OCI-M2 (cell line): ENCODE results near the gene RAP1GDS1.
"Not testable (repeated sequence)": the region's sequence is repeated elsewhere in the genome, so short reads cannot be mapped to it uniquely, and the experiment has no call there.

ENCODE experiments used
- DNase-seq: peaks from one replicate; lab custom pipeline; 2025; ENCODE audit not compliant: unreplicated experiment; lab: John Stamatoyannopoulos, UW

Gene RAP1GDS1

DNA sequence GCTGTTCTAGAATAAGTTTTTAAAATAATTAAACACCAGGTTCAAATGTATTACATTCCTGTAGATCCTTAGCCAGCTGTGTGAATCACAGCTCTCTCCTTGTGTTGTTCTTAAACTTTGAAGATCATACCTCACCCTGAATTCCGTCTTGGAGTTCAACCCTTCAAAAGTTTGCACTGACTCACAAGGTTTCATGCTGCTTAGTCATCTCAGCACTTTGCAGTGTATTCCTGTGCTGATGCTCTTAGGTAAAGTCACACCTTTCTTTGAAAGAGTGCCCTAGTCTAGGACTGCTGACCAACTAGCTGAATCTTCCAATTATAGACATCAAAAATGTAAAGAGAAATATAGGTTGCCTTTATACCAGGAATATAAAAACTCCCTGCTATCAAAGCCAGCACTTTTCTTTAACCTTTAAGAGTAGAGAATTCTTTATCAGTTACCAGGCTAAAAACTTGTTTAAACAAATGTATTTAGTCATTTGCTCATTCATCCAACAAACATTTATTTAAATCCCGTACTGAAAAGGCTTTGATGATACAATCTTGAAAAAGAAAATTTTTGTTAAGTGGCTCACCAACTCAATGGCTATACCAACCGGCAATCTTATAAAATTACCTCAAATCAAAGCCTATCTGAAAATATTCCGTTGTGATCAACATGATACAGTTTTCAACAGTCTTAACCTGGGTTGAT lies 169.7 kb downstream of the RAP1GDS1 start:
- no peak for DNase-seq

DNA sequence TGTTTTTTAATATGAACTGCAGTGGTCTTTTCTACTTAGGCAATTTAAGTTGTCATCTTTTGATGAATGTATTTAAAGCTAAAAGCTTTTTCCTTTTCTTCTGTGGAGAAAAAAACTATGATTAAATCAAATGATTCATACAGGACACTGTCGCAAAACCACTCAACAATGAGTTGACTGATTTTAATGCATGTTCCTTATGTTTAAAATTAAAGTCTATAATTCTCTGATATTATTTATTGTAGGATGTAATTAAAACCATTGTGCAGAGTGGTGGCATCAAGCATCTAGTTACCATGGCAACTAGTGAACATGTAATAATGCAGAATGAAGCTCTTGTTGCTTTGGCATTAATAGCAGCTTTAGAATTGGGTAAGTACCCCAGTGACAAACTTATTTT lies 172.5 kb downstream of the RAP1GDS1 start:
- no peak for DNase-seq

DNA sequence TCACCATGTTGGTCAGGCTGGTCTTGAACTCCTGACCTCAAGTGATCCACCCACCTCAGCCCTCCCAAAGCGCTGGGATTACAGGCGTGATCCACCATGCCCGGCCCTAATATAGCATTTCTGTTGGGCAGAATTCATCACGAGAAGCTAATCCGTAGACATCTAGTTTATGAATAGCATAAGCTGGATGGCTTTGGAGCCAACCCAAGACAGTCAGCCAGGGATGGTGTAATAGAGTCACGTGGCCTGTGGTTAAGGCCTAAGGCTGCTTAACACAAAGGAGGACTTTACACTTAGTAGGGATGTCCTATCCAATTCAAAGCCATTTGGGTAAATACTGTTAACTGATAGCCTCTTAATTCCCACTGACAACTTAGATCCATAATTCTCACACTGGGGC lies 173.6 kb downstream of the RAP1GDS1 start:
- DNase-seq: no peak

DNA sequence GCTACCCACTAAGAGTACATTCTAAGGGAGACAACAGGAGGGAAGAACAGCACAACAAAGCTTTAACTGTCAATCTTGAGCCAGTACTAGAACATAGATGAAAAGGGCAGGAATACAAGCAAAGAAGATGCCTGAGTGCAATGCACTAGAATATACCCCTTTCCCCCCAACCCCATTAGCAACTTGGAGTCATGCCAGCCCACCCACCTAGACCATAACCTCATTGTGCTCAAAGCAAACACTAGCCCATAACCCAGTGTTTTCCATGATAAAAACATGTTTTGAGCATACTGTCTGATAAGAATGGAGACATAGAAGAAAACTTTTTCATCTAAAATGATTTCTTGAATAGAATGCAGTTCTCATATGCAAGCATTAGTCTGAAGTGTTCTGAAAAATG lies 183.2 kb downstream of the RAP1GDS1 start:
- DNase-seq: no peak

DNA sequence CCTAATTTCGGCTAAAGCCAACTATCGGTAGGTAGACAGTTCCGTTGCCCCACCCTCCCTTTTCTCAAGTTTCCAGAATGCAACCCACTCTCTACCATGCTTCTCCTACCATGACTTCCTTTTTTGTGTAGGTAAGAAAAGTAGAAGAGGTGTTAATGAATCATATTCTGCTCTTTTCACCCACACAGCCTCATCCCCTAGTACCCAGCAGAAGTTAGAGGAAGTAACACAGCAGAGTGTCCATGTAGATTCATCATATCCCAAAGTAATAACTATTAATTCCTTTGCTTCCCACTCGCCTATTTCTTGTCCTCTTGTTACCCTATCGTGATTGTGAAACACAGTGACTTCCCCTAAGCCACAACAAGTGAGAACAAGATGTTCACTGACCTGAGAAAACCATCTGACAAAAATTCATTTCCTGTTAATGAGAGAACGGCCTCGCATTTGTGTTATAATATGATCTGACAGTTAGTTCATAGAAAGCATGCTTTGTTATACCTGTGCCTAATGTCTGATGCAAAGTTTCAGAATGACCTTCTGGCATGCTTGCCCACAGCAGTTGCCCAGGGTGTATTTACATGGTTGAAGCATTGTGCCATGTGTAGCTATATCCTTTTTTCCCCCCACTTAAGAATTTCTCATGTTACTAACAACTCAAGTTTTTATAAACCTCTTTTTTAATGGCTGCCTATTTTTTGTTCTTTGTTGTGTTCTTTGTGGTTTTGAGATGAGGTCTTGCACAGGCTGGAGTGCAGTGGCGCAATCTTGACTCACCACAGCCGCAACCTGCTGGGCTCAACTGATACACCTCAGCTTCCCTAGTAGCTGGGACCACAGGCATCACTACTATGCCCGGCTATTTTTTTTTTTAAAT lies 185.6 kb downstream of the RAP1GDS1 start:
- no peak for DNase-seq

DNA sequence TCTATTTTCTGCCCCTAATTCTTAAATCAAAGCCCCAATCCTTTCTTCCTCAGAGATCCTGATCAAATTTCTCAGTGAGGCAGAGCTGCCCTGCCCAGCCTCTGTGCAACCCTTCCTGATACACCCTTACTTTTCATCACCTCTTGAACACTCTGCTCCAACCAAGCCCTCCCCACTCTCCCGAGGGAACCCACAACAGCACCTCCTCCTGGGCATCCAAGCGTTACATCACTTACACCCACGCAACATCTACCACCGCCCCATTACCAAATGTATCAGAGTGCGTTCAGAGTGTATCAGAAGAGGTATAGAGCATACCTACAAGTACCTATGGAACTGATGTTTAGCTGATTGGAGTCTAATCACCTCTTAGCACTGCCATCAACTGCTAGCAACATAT lies 186.5 kb downstream of the RAP1GDS1 start:
- DNase-seq: no peak

DNA sequence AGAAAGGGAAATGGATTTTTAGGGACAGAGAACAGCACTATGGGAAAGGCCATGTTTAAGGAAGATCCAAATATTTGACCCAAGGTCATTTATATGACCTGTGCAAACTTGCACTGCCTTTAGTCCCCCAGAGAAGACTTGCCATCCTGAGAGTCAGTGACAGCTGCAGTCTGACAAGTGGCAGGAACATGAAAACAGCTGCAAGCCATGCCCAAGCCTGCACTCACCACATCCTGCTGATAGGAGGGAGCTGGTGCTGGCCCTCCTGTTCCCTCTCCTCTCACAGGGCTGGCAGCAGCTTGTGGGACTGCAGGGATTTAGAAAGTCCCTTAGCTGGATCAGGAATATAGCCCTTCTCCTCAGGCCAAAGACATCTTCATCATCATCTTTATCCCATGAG lies 187.7 kb downstream of the RAP1GDS1 start:
- no peak for DNase-seq

DNA sequence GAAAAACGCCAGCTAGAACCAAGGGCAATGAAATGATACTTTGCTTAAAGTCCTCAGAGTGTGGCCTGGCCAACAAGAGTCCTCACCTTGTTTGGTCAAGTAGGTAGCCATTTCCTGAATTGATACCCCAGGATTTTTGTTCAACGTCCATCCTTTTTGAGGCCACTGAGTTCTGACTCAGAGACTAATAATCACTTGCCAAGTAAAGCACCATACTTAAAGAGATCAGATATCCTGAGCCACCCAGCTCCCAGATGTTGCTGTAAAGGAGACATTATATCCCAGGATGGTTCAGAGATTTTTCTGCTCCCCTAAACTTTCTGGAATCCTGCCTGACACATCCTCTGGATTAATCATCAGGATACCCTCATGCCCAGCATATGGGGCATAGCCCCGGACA lies 190.9 kb downstream of the RAP1GDS1 start:
- DNase-seq: no peak

DNA sequence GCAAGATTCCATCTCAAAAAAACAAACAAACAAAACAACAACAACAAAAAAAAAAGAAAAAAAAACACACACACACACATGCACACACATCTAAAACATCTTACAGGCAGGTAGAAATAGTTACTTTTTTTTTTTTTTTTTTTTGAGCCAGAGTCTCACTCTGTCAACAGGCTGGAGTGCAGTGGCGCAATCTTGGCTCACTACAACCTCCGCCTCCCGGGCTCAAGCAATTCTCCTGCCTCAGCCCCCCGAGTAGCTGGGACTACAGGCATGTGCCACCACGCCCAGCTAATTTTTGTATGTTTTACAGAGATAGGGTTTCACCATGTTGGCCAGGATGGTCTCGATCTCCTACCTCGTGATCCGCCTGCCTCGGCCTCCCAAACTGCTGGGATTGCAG lies 196.2 kb downstream of the RAP1GDS1 start:
- not testable (repeated sequence) for DNase-seq

DNA sequence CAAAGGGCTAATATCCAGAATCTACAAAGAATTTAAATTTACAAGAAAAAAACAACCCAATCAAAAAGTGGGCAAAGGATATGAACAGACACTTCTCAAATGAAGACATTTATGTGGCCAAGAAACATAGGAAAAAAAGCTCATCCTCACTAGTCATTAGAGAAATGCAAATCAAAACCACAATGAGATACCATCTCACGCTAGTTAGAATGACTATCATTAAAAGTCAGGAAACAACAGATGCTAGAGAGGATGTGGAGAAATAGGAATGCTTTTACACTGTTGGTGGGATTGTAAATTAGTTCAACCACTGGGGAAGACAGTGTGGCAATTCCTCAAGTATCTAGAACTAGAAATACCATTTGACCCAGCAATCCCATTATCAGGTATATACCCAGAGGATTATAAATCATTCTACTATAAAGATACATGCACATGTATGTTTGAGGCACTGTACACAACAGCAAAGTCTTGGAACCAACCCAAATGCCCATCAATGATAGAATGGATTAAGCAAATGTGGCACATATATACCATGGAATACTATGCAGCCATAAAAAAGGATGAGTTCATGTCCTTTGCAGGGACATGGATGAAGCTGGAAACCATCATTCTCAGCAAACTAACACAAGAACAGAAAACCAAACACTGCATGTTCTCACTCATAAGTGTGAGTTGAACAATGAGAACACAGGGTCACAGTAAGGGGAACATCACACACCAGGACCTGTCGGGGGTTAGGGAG lies 200.1 kb downstream of the RAP1GDS1 start:
- not testable (repeated sequence) for DNase-seq

DNA sequence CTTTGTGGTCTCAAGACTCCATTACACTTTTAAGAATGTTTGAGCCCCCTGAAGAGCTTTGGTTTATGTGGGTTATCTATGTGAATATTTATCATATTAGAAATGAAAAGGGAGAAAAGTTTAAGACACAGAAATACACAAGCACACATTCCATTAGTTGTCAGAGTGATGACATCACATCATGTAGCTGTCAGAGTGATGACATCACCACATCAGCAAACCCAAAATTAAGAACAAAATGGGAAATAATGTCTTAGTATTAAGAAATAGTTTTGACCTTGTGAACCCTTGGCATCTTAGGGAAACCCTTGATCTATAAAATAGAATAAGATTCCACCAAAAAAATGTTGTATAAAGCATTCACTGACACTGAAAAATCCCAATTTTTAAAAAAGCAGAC lies 201.3 kb downstream of the RAP1GDS1 start:
- no peak for DNase-seq

DNA sequence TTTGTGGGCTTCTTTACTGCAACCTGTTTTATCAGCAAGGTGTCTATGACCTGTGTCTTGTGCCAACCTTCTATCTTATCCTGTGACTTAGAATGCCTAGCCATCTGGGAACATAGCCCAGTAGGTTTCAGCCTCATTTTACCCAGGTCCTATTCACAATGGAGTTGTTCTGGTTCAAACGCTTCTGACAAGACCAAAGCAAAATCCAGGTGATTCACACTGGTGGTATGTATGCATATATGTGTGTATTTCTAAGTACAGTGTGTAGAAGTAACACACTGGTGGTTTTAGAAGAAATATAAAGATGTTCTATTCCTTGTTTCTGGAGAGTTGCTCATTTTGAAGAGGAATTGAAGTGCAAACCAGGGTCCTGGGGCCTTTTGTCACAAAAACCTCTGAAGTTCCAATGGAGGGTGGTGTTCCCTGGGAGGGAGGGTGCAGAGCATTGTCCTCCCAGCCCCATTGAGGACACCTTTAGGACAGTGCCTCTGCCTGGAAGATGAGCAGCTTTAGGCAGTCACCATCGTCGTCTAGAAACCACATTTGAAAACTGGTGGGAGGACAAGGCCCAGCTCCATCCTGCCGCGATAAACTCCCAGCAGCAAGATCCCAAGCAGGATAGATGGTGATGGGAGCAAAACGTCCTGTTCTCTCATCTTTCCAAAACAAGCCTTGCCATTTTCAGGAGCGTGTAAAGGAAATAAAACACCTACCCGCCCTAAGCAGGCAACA lies 205.8 kb downstream of the RAP1GDS1 start:
- DNase-seq: no peak

DNA sequence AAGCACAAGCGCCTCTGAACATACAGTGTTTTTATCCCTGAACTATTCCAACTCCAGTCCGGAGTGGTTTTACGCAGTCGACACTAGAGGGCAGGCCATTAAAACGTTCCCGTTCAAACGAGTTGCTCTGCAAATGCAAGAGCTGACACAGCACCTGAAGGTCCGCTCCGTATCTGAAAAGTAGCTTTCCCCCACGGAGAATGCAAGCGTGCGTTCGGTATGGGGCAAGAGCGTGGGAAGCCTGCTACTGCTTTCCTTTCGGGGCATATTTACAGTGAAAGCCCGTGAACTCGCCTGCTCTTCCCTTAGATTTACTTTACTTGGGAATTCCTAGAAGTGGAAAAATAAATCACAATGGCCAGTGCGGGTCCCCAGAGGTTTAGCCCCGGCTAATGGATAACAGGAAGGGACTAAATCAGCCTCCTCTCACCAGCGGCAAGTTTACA lies 206.5 kb downstream of the RAP1GDS1 start:
- peak; percentile 8 for DNase-seq

DNA sequence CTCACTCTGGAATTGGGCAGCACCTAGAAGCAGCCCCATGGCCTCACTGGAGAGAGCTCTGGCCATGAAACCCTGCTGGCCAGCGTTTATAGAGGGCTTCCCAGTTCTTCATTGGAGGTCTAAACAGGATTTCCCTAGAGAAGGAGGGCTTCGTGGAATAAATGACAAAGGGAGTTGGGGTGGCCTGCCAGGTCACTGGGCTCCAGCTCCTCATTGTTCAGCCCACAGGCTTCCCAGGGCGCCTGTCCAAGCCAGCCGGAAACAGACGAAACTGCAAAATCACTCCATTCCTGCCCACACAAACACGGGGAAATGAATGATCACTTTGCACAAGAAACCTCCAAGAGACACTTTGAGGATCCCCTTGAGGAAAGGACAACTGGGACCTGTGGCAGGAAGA lies 207.5 kb downstream of the RAP1GDS1 start:
- DNase-seq: no peak

DNA sequence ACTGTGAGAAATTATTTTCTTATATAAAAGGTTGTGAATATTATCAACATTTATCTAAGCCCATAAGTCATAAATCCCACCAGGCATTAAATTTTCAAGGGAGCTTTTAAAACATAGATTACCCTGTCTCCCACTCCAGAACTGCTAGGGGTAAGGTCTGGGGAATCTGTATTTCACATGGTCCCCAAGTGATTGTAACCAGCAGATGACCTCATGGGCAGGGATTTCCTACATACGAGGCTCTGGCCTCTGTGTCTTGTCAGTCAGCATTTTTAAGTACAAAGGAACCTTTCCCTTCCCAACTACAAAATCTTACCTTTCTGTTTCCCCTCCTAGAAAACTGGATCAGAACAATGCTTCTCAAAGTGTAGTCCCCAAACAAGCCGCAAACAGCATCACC lies 208.6 kb downstream of the RAP1GDS1 start:
- no peak for DNase-seq

DNA sequence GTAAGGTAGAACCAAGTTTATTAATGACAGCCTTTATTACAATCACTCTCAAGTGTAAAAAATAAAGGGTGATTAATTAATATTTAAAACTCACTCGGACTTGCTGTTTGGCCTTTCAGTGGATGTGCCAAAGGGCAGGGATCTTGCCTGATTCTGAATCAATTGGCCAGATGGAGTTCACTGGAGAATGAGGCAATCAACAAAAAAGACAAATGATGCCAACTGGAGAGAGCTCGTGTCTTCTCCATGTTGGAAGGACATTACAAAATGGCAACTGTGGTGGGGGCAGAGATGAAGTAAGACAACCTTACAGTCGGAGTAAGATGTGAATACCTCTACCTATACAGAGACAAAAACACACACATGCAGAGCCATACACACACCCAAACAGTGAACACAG lies 209.2 kb downstream of the RAP1GDS1 start:
- DNase-seq: no peak

DNA sequence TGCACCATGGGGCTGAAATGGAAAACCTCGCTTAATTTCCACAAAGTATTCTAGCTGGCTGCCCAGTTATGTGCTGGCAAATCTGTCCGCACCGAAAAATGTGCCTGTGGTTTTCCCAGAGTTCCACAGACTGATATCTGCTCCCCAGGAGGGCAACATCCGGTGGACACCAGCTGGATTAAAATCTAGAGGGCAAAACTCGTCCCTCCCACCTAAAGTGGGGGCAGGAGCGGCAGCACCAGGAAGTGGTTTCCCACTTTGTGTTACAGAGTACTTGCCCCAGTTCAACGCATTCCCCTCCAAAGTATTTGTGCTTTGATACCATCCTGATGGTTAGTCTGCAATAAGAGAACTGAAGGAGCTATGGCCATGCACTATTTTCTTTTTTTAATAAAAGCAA lies 209.6 kb downstream of the RAP1GDS1 start:
- DNase-seq: no peak

DNA sequence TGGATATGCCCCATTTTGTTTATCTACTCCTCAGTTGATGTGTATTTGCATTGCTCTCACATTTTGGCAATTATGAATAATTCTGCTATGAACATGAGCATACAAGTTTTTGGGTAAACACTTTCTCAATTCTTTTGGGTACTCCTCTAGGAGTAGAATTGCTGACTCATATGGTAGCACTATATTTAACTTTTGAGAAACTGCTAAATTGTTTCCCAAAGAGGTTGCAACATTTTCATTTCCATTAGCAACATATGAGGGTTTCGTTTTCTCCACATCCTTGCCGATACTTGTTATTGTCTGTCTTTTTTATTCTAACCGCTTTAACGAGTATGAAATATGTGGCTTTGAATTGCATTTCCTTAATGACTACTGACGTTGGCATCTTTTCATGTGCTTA lies 211.9 kb downstream of the RAP1GDS1 start:
- DNase-seq: no peak

DNA sequence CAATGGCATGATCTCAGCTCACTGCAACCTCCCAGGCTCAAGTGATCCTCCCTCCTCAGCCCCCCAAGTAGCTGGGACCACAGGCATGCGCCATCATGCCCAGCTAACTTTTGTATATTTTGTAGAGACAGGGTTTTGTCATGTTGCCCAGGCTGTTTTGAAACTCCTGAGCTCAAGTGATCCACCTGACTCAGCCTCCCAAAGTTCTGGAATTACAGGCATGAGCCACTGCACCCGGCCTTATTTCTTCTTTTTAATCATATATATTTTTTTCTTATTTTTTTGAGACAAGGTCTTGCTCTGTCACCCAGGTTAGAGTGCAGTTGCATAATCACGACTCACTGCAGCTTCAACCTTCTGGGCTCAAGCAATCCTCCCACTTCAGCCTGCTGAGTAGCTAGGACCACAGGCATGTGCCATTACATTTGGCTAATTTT lies 213.2 kb downstream of the RAP1GDS1 start:
- no peak for DNase-seq

DNA sequence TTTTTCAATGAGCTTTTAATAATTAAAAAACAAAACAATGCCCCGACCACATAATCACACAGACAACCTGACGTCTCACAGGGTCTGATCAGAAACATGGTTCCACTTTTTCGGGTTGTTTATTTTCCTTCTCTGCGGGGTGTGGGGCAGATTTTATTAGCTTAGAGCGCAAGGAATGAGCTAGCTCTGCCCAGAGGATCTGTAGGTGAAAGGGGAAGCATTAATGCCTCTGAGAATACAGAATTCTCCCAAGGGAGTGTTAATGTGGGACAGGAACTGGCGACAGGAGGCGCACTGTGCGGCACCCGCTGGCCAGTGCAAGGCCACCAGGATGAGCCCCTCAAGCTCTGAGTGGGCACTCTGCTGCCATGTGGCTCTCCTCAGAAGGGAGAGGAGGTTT lies 215.7 kb downstream of the RAP1GDS1 start:
- DNase-seq: no peak

DNA sequence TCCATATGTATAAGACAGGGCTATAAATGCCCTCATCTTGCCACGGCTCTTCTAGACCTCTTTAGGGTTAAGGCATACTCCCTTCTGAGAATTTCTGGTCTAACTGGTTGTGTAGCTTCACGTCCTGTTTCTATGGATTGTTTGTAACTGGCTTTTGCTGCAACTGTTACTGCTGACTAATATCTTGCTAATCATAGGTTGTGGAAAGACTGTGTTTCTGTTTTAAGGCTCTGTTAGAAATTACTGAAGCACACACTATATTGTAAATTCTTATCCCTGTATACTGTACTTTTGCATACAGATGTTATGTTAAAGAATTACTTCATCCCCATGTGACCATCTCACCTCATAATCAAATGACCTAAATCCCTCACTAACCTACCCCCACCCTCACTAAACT lies 218.4 kb downstream of the RAP1GDS1 start:
- not testable (repeated sequence) for DNase-seq
